K562 (cell line): Measurements from ENCODE around the gene TMEM203. TPM values are rescaled to one million over a fixed set of nuclear protein-coding genes. Genes with fewer than 3 reads are reported as not detected.
A peak's percentile ranks its signal among the peaks of the same experiment; 100 is the strongest.

Experiments used
- ATAC-seq: fragments of 200-7000 bp; cut with Tn5 transposase; 3 replicates; pipeline ENCODE4 v1.9.1; 2020; ENCODE audit warnings: moderate library complexity
- BruUV-seq: library from RNA; stranded (reverse); fragments of 400-500 nt; replicated peaks from 2 replicates; lab custom pipeline; 2021; lab: Mats Ljungman, UMichigan
- CTCF ChIA-PET: fragments of 300-600 bp; formaldehyde crosslinking; extraction: SDS; loops from one replicate; lab custom pipeline; 2021; ENCODE audit warnings: low intra/inter-chr PET ratio; lab: Yijun Ruan, JAX
- POLR2A ChIA-PET: fragments of 300-600, 350-650 bp; sonication (Branson Sonifier 250); formaldehyde crosslinking; extraction: SDS; loops from one replicate; lab custom pipeline; 2021; ENCODE audit warnings: antibody characterized with exemption, inconsistent platforms; lab: Yijun Ruan, JAX
- DNase-seq, 4 experiments: peaks; one replicate each; pipeline versions ENCODE4 v3.0.0 to v3.0.0-alpha.2; 2011 to 2018; ENCODE audit warnings: low spot score in 3 of 4, mixed read lengths in 3 of 4; ENCODE audit errors: extremely low read depth in 1 of 4
- FAIRE-seq: peaks from 2 replicates; lab custom pipeline; 2011; peaks lifted over from hg19 to GRCh38; lab: Jason Lieb, UNC
- H2AFZ ChIP-seq: 2 replicates; pipeline ENCODE4 v1.6.0; 2011; ENCODE audit warnings: low read depth, low read length, control low read depth, inconsistent platforms
- H3K27ac ChIP-seq: fragments of 200-600 bp; 3 replicates; pipeline ENCODE4 v1.8.0; 2011; ENCODE audit warnings: low read depth, mild to moderate bottlenecking, control low read depth, inconsistent platforms, low read length, moderate library complexity, mixed read lengths; ENCODE audit errors: extremely low read depth
- H3K27me3 ChIP-seq, 2 experiments: fragments of 300-600 bp in 1 of 2; 2 replicates in 1 of 2; 3 replicates in 1 of 2; pipeline versions ENCODE4 v1.6.0 to v1.8.0; 2011; ENCODE audit warnings: inconsistent platforms in 2 of 2, low read length in 2 of 2, mild to moderate bottlenecking in 1 of 2, mixed read lengths in 1 of 2, moderate library complexity in 1 of 2; ENCODE audit not compliant: control insufficient read depth in 2 of 2, insufficient read depth in 2 of 2
- H3K36me3 ChIP-seq: fragments of 300-600 bp; 3 replicates; pipeline ENCODE4 v1.8.0; 2011; ENCODE audit warnings: mild to moderate bottlenecking, low read length, inconsistent platforms; ENCODE audit not compliant: control insufficient read depth, insufficient read depth
- H3K4me1 ChIP-seq, 2 experiments: fragments of 200-600 bp in 1 of 2; replicated peaks in 1 of 2; 2 replicates in 1 of 2; 3 replicates in 1 of 2; pipeline versions ENCODE4 v1.5.1 to v1.8.0; 2011; ENCODE audit warnings: inconsistent platforms in 2 of 2, low read length in 2 of 2, mild to moderate bottlenecking in 1 of 2, mixed read lengths in 1 of 2, moderate library complexity in 1 of 2; ENCODE audit not compliant: control insufficient read depth in 2 of 2, insufficient read depth in 2 of 2
- H3K4me2 ChIP-seq: 2 replicates; pipeline ENCODE4 v1.6.1; 2011; ENCODE audit warnings: low read length, control low read depth, inconsistent platforms, mixed read lengths; ENCODE audit not compliant: insufficient read depth
- H3K4me3 ChIP-seq: fragments of 200-600 bp; sonication (generic), shearing (Covaris generic); 2 replicates; pipeline ENCODE4 v1.5.1; 2016; ENCODE audit warnings: control low read depth, inconsistent platforms
- H3K79me2 ChIP-seq: fragments of 200-600 bp; 3 replicates; pipeline ENCODE4 v1.8.0; 2011; ENCODE audit warnings: low read length, inconsistent platforms; ENCODE audit not compliant: control insufficient read depth, insufficient read depth
- H3K9ac ChIP-seq, 2 experiments: 2 replicates each; pipeline versions ENCODE4 v1.6.0 to v1.6.1; 2011; ENCODE audit warnings: low read depth in 2 of 2, low read length in 2 of 2, control low read depth in 1 of 2, inconsistent platforms in 1 of 2, mild to moderate bottlenecking in 1 of 2, mixed read lengths in 1 of 2; ENCODE audit not compliant: insufficient read depth in 1 of 2
- H3K9me1 ChIP-seq: one replicate; pipeline ENCODE4 v1.6.0; 2011; ENCODE audit warnings: inconsistent platforms, mild to moderate bottlenecking, low read length, moderate library complexity; ENCODE audit not compliant: control insufficient read depth, insufficient read depth
- H3K9me3 ChIP-seq: replicated peaks from 2 replicates; pipeline ENCODE4 v1.5.1; 2011; ENCODE audit warnings: low read depth, low read length, inconsistent platforms; ENCODE audit not compliant: control insufficient read depth, insufficient read depth
- H4K20me1 ChIP-seq: replicated peaks from 2 replicates; pipeline ENCODE4 v1.6.1; 2011; ENCODE audit warnings: low read length, inconsistent platforms, mixed read lengths; ENCODE audit not compliant: control insufficient read depth, insufficient read depth
- ARID3B ChIP-seq: fragments of 250-450 bp; sonication (Bioruptor Pico); IDR thresholded peaks from 2 replicates; pipeline ENCODE4 v1.4.0; 2020; ENCODE audit warnings: borderline replicate concordance
- EGR1 ChIP-seq: fragments of 450-650 bp; conservative IDR thresholded peaks from 2 replicates; pipeline ENCODE4 v1.6.1; 2017; ENCODE audit warnings: mild to moderate bottlenecking
- MCM7 ChIP-seq, 2 experiments: fragments of 450-650 bp; IDR thresholded peaks; 2 replicates each; pipeline ENCODE4 v1.6.1; 2016 to 2018
- NFIX ChIP-seq: fragments of 250-450 bp; sonication (Bioruptor Pico); IDR thresholded peaks from 2 replicates; pipeline ENCODE4 v1.4.0; 2020; ENCODE audit warnings: low read depth, mild to moderate bottlenecking, moderate library complexity
- SAFB ChIP-seq: fragments of 200-400 bp; formaldehyde crosslinking; IDR thresholded peaks from 2 replicates; pipeline ENCODE4 v1.6.1; 2017; ENCODE audit warnings: low read depth, low read length, borderline replicate concordance
- UBTF ChIP-seq, 2 experiments: IDR thresholded peaks; 2 replicates each; pipeline ENCODE4 v1.6.1; 2012; ENCODE audit warnings: improper control_type of control experiment in 2 of 2, low read depth in 2 of 2, low read length in 2 of 2, borderline replicate concordance in 1 of 2
- ZNF263 ChIP-seq: sonication (generic); formaldehyde crosslinking; IDR thresholded peaks from 2 replicates; pipeline ENCODE4 v1.8.0; 2022; ENCODE audit warnings: mild to moderate bottlenecking, missing genetic modification reagents, borderline replicate concordance
- ZNF561 ChIP-seq: fragments of 450-650 bp; formaldehyde crosslinking; conservative IDR thresholded peaks from 2 replicates; pipeline ENCODE4 v1.4.0; 2020; ENCODE audit warnings: mild to moderate bottlenecking, moderate library complexity
- WGBS: fragments of 100-300 bp; shearing (Covaris generic); methylation state at CpG from one replicate; pipeline ENCODE4 v1.1.6; 2016; ENCODE audit warnings: low coverage, mixed read lengths; ENCODE audit not compliant: insufficient coverage; ENCODE audit errors: missing lambda C conversion rate; 5-methylcytosine and 5-hydroxymethylcytosine counted together
- in situ Hi-C: fragments of 300-500 bp; cut with MboI; formaldehyde crosslinking; loops from 4 replicates; pipeline ENCODE4 v1.15.0; 2018; ENCODE audit warnings: inconsistent platforms, mixed read lengths
- intact Hi-C: fragments of 100-400 bp; cut with micrococcal nuclease; formaldehyde crosslinking; loops from 2 replicates; pipeline ENCODE4 v1.14.2; 2022
- polyA plus RNA-seq, 8 experiments: library from polyadenylated mRNA; depleted of rRNA in 4 of 8; stranded (reverse) in 5 of 8; unstranded in 3 of 8; fragments of >200 nt; fragmentation: Nextera tagmentation in 2 of 8; fragmentation: Illumina TruSeq in 1 of 8; extraction: Ambion mirVana in 2 of 8; extraction: Trizol in 1 of 8; gene quantifications; 2 replicates each; pipeline versions ENCODE4 v1.2.1 to v1.2.3, GENCODE V29; 2011 to 2014; ENCODE audit warnings: inconsistent platforms in 1 of 8, missing spikeins in 1 of 8
- total RNA-seq, 7 experiments: library from RNA; depleted of rRNA in 6 of 7; stranded (reverse); fragments of >200 nt in 6 of 7; fragmentation: Illumina TruSeq in 2 of 7; extraction: Trizol in 2 of 7; gene quantifications; 2 replicates each; pipeline versions ENCODE4 v1.2.1 to v1.2.3, GENCODE V29; 2011 to 2021; ENCODE audit warnings: low replicate concordance in 1 of 7

Gene TMEM203
- total and polyA plus RNA-seq, 9 of the 15 experiments (the other 6 are each of a cell fraction or from before 2014, with no cell fraction given) = 8.8 to 59.5 (median 37.6) TPM

- ChIA-PET POLR2A (interaction anchor here (0.5 kb wide), 1 partner anchor 150 kb away, joined by 3 read pairs; no protein-coding TSS in a partner anchor), CTCF (no interaction called here)
- no peak overlapping the region for H3K4me3 ChIP-seq
- no peak for FAIRE-seq
- peaks cover 0 to 98% of the 10 kb centered on the region in 2 experiments; a peak in 2 of 5 replicates for H3K4me1 ChIP-seq
- intact Hi-C loops = no loop called here
- no peaks in the 10 kb centered on the region for H3K79me2 ChIP-seq
- H4K20me1 ChIP-seq = no peaks in the 10 kb centered on the region; the same call in 1 of the 2 replicates
- TF ChIP-seq SAFB = 0 out of 2 replicates have a peak, but pooled peaks have one; percentile 26
- 0 out of 2 replicates have a peak, but pooled peaks have one; percentile 41 for TF ChIP-seq ZNF263 (CRISPR knock-in tag)
- TF ChIP-seq NFIX = no peak
- no peak for TF ChIP-seq ARID3B (CRISPR knock-in tag)
- TF ChIP-seq MCM7 (IDR thresholded peaks at IDR 0.05) = no peak
- no peak for TF ChIP-seq ZNF561 (CRISPR knock-in tag)
- no peak for TF ChIP-seq UBTF (IDR thresholded peaks at IDR 0.05; ENCODE audit: borderline replicate concordance in 1 of 2, low read depth in 2 of 2, low read length in 2 of 2)
- no peak for TF ChIP-seq EGR1
- no peaks in the 10 kb centered on the region for H3K36me3 ChIP-seq
- in situ Hi-C loops = no loop called here
- ATAC-seq = no peak
- WGBS = 3% methylated on average over 6 of the region's 44 CpGs
- H3K4me2 ChIP-seq = no peak overlapping the region
- peaks cover 29 to 55% of the 10 kb centered on the region in 2 experiments; a peak in 4 of 5 replicates for H3K27me3 ChIP-seq
- H3K9ac ChIP-seq = no peak overlapping the region
- no peak overlapping the region for H2AFZ ChIP-seq
- BruUV-seq = no TSS peak
- H3K27ac ChIP-seq = no peak overlapping the region
- peak; percentile 41 to 69 (median 55) for DNase-seq
- no peaks in the 10 kb centered on the region for H3K9me1 ChIP-seq
- no peaks in the 10 kb centered on the region for H3K9me3 ChIP-seq
These were observed 38.1 kb downstream of the TMEM203 start for GRCh38 chr9:137167277-137167746.
